GM18498 (cell line): ENCODE results near the gene CCNI.
"Not testable (repeated sequence)": the region's sequence is repeated elsewhere in the genome, so short reads cannot be mapped to it uniquely, and the experiment has no call there.

Source experiments
- ATAC-seq: cut with Tn5 transposase; IDR thresholded peaks from one replicate; pipeline ENCODE4 v1.9.1; 2021; ENCODE audit warnings: mild to moderate bottlenecking, moderate library complexity; ENCODE audit not compliant: unreplicated experiment

The CCNI gene, protein sequence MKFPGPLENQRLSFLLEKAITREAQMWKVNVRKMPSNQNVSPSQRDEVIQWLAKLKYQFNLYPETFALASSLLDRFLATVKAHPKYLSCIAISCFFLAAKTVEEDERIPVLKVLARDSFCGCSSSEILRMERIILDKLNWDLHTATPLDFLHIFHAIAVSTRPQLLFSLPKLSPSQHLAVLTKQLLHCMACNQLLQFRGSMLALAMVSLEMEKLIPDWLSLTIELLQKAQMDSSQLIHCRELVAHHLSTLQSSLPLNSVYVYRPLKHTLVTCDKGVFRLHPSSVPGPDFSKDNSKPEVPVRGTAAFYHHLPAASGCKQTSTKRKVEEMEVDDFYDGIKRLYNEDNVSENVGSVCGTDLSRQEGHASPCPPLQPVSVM

GRCh38 chr4:77075869-77076799 lies at the start of gene CCNI:
Gene CCNI (minus strand): TSS chr4:77075989. CDS start chr4:77066362, 9,627 bp downstream.
- ATAC-seq: peak; percentile 75

DNA sequence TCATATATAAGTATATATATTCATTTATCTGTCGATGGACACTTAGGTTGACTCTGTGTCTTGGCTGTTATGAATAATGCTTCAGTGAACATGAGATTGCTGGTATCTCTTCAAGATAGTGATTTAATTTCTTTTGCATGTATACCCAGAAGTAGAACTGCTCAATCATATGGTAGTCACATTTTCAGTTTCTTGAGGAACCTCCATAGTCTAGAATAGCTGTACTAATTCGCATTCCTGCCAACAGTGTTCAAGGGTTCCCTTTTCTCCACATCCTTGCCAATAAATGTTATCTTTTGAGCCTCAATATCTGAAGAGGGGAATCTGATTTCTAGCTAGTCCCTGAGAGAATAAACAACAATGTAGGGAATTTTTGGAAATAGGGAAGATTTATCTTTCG lies 48.8 kb upstream of the CCNI start:
- ATAC-seq: no peak

DNA sequence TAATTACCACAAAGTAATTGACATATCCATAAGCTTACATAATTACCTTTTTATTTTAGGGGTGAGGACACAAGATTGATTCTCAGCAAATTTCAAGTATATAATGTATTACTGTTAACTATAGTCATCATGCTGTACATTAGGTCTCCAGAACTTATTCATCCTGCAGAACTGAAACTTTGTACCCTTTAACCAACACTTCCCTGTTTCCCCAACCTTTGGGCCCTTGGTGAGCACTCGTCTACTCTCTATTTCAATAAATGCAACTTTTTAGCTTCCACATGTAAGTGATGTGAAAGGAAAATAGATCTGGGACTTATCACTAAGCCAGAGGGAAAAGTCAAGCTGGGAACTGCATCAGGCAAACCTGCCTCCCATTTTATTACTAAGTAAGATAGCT lies 47.6 kb upstream of the CCNI start:
- peak; percentile 39 for ATAC-seq

- no peak for ATAC-seq
Measured at GRCh38 chr4:77122656-77123055, 46.9 kb upstream of the CCNI start.

DNA sequence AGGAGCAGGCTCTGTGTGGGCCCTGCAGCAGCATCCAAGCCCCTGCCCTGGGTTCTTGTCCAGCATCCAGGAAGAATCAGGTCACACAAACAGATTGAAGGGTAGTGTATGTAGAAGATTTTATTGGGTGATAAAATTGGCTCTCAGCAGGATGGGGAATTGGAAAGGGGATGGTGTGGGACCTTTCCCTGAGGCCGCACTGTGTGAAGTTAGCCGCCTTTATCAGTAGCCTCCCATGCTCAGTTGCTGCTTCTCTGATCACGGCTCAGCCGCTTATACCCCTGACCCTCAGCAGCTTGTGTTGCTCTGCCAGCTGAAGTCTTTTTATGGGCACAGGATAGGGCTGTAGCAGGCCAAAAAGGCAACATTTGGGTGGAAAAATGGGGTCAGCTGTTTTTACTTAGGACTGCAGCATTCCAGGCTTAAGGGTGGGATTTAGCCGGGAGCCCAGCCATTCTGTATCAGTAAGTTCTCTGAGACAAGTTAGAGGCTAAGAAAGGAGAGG lies 46.0 kb upstream of the CCNI start:
- no peak for ATAC-seq

DNA sequence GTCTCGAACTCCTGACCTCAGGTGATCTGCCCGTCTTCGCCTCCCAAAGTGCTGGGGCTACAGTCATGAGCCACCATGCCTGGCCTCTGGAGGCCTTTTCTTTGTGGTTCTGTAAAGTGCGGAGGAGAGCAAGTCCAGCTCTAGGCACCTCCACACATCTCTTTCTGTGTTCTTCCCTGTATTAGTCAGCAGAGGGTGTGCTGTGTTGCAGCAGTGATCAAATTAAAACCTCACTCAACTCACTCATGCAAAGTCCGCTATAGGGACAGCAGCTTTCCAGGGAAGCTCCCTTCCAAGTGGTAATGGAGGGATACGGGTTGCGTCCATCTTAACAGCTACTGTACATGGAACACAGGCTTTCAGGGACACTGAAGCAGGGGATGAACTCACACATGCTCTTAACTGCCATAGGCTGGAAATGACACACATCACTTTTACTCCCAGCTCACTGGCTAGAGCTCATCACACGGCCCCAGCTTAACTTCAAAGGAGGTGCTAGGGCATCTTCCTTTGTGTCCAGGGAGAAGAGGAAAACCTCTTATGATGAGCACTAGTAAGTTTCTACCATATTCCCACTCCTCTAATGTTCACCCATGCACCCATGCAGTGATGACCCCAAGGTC lies 45.2 kb upstream of the CCNI start:
- ATAC-seq: peak; percentile 76

GRCh38 chr4:77117721-77118120 lies 41.9 kb upstream of the CCNI start:
- ATAC-seq: no peak

GRCh38 chr4:77113069-77113468 lies 37.3 kb upstream of the CCNI start:
- ATAC-seq: no peak

DNA sequence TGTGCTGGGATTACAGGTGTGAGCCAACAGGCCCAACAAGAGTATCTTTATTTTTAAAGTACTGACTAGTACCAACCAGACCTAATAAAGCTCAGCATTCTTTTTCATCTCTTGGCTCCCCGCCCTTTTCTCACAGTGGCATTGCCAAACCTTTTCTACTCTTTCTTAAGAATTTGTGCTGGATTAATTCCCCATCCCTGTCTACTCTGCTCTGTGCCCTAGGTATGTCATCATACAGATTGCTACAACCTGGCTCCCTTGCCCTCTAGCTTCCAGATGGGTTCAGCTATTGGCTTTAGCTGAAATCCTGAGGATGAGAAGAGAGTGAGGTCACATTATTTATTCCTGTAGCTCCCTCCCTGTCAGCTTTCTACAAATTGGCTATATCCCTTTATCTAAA lies 34.9 kb upstream of the CCNI start:
- ATAC-seq: no peak

DNA sequence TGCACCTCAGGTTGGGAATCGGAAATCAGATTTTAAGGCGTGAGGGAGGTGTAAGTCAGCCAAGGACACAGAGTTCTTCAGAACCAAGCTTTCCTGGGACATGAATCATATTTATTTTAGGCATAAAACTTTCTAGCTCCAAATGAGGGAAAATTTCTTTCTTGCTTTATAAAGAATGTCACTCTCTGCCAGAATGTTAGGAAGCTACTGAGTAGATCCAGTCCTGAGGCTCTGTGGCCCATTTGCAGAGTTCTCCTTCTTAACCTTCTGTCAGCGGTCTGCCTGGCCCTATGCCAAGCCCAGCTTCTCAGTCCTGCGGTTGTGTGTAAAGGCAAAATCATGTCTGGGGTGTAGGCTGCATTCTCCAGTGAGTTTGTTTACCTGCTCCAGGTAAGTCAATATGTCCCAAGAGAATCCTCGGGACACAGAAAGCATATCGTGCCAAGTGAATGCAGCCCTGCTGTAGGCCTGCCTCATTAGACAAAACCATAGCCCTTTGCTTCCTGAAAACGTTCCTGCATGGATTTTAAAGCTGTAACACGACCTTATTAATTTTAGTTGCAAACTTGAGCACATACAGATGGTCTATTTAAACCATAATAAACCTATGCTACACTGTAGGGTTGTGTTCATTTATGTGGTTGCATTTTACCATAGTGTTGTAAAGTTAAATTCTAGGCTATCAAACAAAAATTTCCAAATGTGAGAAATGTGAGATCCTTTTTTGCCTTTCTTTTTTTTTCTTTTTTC lies 29.2 kb upstream of the CCNI start:
- no peak for ATAC-seq

- ATAC-seq: no peak
Measured at GRCh38 chr4:77104388-77104787, 28.6 kb upstream of the CCNI start.

DNA sequence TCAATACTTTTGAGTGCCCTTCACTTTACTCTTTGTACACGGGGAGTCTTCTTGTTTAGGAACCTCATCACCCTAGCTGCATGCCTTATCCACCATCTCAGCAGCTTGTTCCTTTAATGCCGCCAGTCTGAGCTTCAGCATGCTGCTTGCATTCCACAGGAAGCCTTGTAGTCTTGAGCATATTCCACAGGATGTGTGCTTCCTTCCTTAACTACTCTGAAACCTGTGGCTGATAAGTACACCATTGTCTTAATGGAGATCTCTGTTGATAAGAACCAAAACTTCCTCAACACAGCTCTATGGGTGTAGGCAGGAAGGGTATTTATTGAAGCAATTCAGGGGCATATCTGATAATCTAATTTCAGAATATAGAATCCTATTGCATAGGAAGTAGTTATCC lies 24.4 kb upstream of the CCNI start:
- ATAC-seq: no peak

DNA sequence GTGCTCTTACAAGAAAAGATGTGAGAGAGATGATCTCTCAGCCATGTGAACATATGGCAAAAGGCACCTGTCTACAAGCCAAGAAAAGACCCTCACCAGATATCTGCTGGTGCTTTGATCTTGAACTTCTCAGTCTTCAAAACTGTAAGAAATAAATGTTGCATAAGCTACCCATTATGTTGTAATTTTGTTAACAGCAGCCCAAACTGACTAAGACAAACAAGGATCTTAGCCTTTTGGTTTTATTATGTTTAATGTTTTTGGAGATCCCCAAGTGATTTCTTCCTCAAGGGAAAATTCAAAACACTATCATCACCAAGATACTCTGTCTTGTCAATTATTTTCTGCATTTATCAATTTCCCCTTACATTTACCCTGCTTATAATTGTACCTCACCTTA lies 21.8 kb upstream of the CCNI start:
- no peak for ATAC-seq

GRCh38 chr4:77095101-77095821 lies 19.5 kb upstream of the CCNI start:
- peak; percentile 100 for ATAC-seq

DNA sequence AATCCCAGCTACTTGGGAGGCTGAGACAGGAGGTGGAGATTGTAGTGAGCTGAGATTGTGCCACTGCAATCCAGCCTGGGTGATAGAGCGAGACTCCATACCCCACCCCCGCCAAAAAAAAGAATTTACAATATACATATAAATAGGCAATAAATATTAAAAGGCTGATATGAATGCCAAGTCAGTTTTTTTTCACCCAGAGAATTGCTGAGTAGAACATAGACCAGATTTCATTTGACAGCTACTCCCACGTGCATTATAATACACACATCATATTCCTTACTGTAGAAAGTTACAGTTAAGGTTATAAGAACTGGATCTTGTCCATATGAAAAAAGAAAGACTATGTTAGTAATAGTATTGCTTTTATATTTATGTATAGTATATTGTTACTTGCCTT lies 18.7 kb upstream of the CCNI start:
- no peak for ATAC-seq

GRCh38 chr4:77093401-77093800 lies 17.6 kb upstream of the CCNI start:
- ATAC-seq: no peak

GRCh38 chr4:77092975-77093374 lies 17.2 kb upstream of the CCNI start:
- no peak for ATAC-seq

DNA sequence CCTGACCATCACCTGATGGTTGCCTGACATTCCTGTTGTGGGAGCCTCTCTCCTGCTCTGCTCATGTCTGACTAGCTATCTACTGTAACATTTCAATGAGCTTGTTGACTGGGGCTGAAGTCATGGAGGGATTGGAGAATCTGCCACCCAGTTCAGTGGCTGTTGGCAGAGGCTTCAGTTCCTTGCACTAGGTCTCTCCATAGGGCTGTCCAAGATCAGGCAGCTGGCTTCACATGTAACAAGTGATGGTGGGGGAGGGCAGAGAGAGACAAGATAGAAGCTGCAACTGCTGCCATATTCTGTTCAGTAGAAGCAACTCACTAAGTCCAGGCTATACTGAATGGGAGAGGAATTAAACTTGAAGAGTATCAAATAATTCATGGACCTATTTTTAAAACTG lies 14.1 kb upstream of the CCNI start:
- ATAC-seq: no peak

GRCh38 chr4:77087027-77087426 lies 11.2 kb upstream of the CCNI start:
- ATAC-seq: not testable (repeated sequence)
